NCI-H1105 (cell line): Measurements from ENCODE around the gene TCF19.

Experiments
- DNase-seq: peaks from one replicate; lab custom pipeline; 2025; lab: John Stamatoyannopoulos, UW

Gene TCF19

GRCh38 chr6:31158140-31158862 lies at the start of gene TCF19:
Gene TCF19, plus strand, starts transcription at chr6:31158589. Its CDS starts 881 bp downstream, at chr6:31159470.
- peak; percentile 98 for DNase-seq

- DNase-seq = no peak
These were observed 47.4 kb upstream of the TCF19 start for GRCh38 chr6:31110825-31111582.

GRCh38 chr6:31111712-31112111 lies 46.7 kb upstream of the TCF19 start:
- no peak for DNase-seq

- DNase-seq = no peak
These were observed 45.9 kb upstream of the TCF19 start, which contains the start of gene C6orf15 for GRCh38 chr6:31112478-31112877. Gene C6orf15, minus strand, starts transcription at chr6:31112575. Its CDS starts 20 bp downstream, at chr6:31112555.

GRCh38 chr6:31113861-31114540 lies 44.4 kb upstream of the TCF19 start:
- DNase-seq = no peak

- no peak for DNase-seq
These were observed 43.9 kb upstream of the TCF19 start, which contains the start of gene PSORS1C1 for GRCh38 chr6:31114541-31114878. Gene PSORS1C1, plus strand, starts transcription at chr6:31114800. Its CDS starts 14,833 bp downstream, at chr6:31129633.

- no peak for DNase-seq
These were observed 43.2 kb upstream of the TCF19 start for GRCh38 chr6:31114970-31115849.

GRCh38 chr6:31115941-31116560 lies 42.3 kb upstream of the TCF19 start:
- no peak for DNase-seq

GRCh38 chr6:31116661-31117385 lies 41.6 kb upstream of the TCF19 start:
- no peak for DNase-seq

GRCh38 chr6:31118178-31118577 lies 40.2 kb upstream of the TCF19 start:
- DNase-seq = no peak

- DNase-seq = no peak
These were observed 38.1 kb upstream of the TCF19 start, which contains the start of gene CDSN for GRCh38 chr6:31120151-31120915. Gene CDSN, minus strand, starts transcription at chr6:31120446. Its CDS starts 27 bp downstream, at chr6:31120419.

GRCh38 chr6:31121131-31121790 lies 37.1 kb upstream of the TCF19 start:
- DNase-seq = no peak

- DNase-seq = no peak
These were observed 35.3 kb upstream of the TCF19 start for GRCh38 chr6:31122791-31123706.

- no peak for DNase-seq
These were observed 33.2 kb upstream of the TCF19 start for GRCh38 chr6:31125162-31125561.

GRCh38 chr6:31125586-31126363 lies 32.6 kb upstream of the TCF19 start:
- no peak for DNase-seq

GRCh38 chr6:31126396-31127175 lies 31.8 kb upstream of the TCF19 start:
- no peak for DNase-seq
